Calu3 (cell line): ENCODE measurements around the gene STAG2. TPM values are rescaled to one million over a fixed set of nuclear protein-coding genes. Genes with fewer than 3 reads are reported as not detected.

Source experiments
- BruUV-seq: library from RNA; stranded (reverse); fragments of 400-500 nt; replicated peaks from 2 replicates; lab custom pipeline; 2021; lab: Mats Ljungman, UMichigan
- CTCF ChIA-PET: fragments of 300-600 bp; sonication (Branson Sonifier 250); formaldehyde crosslinking; loops from one replicate; lab custom pipeline; 2022; ENCODE audit warnings: antibody characterized with exemption; lab: Charles Lee
- DNase-seq: peaks from one replicate; pipeline ENCODE4 v3.0.0; 2022
- H3K27ac Mint-ChIP-seq: one replicate; pipeline ENCODE4 v1.8.0; 2022; ENCODE audit warnings: mixed read lengths; ENCODE audit not compliant: unreplicated experiment
- H3K27me3 Mint-ChIP-seq: one replicate; pipeline ENCODE4 v1.8.0; 2022; ENCODE audit warnings: mixed read lengths; ENCODE audit not compliant: unreplicated experiment
- H3K36me3 Mint-ChIP-seq: one replicate; pipeline ENCODE4 v1.8.0; 2022; ENCODE audit warnings: mild to moderate bottlenecking, moderate library complexity, mixed read lengths; ENCODE audit not compliant: insufficient read depth, unreplicated experiment
- H3K4me1 Mint-ChIP-seq: one replicate; pipeline ENCODE4 v1.8.0; 2022; ENCODE audit warnings: mild to moderate bottlenecking, low read depth, mixed read lengths; ENCODE audit not compliant: unreplicated experiment
- H3K4me3 Mint-ChIP-seq: one replicate; pipeline ENCODE4 v1.8.0; 2022; ENCODE audit warnings: mild to moderate bottlenecking, low read depth, moderate library complexity, mixed read lengths; ENCODE audit not compliant: unreplicated experiment
- H3K9me3 Mint-ChIP-seq: one replicate; pipeline ENCODE4 v1.8.0; 2022; ENCODE audit warnings: low read depth, mixed read lengths; ENCODE audit not compliant: unreplicated experiment
- CTCF ChIP-seq: fragments of 200-600 bp; IDR thresholded peaks from one replicate; pipeline ENCODE4 v1.8.0; 2022; ENCODE audit warnings: antibody characterized with exemption; ENCODE audit not compliant: unreplicated experiment
- intact Hi-C: fragments of 100-400 bp; cut with micrococcal nuclease; formaldehyde crosslinking; loops from one replicate; pipeline ENCODE4 v1.10.0; 2022; ENCODE audit not compliant: unreplicated experiment
- total RNA-seq: library from RNA; stranded (reverse); gene quantifications from 2 replicates; pipeline ENCODE4 v1.2.3, GENCODE V29; 2022

Gene STAG2
- total RNA-seq, 1 experiment from 2014 or later, result 79.6 TPM

DNA sequence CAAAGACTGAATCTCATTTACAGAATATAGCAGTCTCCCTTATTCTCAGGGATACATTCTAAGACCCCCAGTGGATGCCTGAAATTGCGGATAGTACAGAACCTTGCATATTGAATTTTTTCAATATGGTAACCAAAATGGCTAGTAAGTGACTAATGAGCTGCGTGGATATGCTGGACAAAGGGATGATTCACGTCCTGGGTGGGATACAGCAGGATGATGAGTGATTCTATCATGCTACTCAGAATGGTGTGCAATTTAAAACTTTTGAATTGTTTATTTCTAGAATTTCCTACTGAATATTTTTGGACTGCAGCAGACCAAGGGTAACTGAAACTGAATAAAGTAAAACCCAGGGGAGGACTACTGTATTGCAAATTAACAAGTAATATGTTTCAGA is 66.7 kb downstream of the STAG2 start:
- no peak overlapping the region for H3K27ac Mint-ChIP-seq
- CTCF ChIA-PET, result no interaction called here
- no peak for TF ChIP-seq CTCF
- no peaks in the 10 kb centered on the region for H3K27me3 Mint-ChIP-seq
- no peaks in the 10 kb centered on the region for H3K36me3 Mint-ChIP-seq
- BruUV-seq, result no TSS peak
- H3K4me3 Mint-ChIP-seq, result no peak overlapping the region
- DNase-seq, result no peak
- H3K4me1 Mint-ChIP-seq, result no peaks in the 10 kb centered on the region
- no peaks in the 10 kb centered on the region for H3K9me3 Mint-ChIP-seq
- intact Hi-C loops, result no loop called here

DNA sequence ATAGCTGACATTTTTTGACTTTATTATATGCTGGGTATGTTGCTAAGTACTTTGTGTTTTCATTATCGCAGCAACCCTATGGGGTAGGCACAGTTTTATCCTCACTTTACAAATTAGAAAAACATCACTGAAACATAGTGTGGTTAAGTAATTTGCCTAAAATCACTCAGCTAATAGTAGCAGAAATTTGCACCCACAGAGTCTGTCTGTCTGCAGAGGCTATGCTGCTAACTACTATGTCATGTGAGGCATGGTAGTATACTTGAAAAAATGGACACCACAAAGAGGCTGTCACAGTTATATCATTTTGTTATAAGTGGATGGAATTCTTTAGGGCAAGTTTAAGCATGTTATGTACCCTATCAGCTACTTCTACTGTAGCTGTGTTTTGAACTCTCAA is 69.0 kb downstream of the STAG2 start:
- CTCF ChIA-PET, result no interaction called here
- intact Hi-C loops, result no loop called here
- H3K27me3 Mint-ChIP-seq, result no peaks in the 10 kb centered on the region
- DNase-seq, result no peak
- H3K9me3 Mint-ChIP-seq, result no peaks in the 10 kb centered on the region
- no peak overlapping the region for H3K27ac Mint-ChIP-seq
- H3K4me3 Mint-ChIP-seq, result no peak overlapping the region
- H3K36me3 Mint-ChIP-seq, result no peaks in the 10 kb centered on the region
- BruUV-seq, result no TSS peak
- no peaks in the 10 kb centered on the region for H3K4me1 Mint-ChIP-seq
- no peak for TF ChIP-seq CTCF

GRCh38 chrX:124033821-124034220 is 72.3 kb downstream of the STAG2 start:
- no peak overlapping the region for H3K4me3 Mint-ChIP-seq
- no peaks in the 10 kb centered on the region for H3K4me1 Mint-ChIP-seq
- BruUV-seq, result no TSS peak
- no peak overlapping the region for H3K27ac Mint-ChIP-seq
- DNase-seq, result no peak
- CTCF ChIA-PET, result no interaction called here
- TF ChIP-seq CTCF, result no peak
- no peaks in the 10 kb centered on the region for H3K27me3 Mint-ChIP-seq
- no peaks in the 10 kb centered on the region for H3K9me3 Mint-ChIP-seq
- intact Hi-C loops, result no loop called here
- peaks cover 7% of the 10 kb centered on the region for H3K36me3 Mint-ChIP-seq

DNA sequence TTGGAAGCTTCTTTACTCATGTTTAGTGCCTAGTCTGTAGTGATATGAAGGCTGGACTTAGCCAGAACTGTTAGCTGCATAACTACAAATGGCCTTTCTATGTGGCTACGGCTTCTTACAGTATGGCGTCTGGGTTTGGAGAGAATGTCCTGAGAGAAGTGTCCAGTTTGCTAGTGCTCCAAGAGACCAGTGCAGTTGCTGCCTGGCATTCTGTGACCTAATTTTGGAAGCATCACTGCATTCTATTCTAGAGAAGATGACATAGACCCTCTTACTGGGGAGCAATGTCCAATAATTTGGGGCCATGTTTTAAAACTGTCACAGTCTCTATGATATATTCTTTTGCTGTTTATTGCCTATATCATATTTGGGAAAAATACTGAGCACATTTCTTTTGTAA is 74.2 kb downstream of the STAG2 start:
- H3K9me3 Mint-ChIP-seq, result no peaks in the 10 kb centered on the region
- no peak for DNase-seq
- H3K4me1 Mint-ChIP-seq, result no peaks in the 10 kb centered on the region
- intact Hi-C loops, result no loop called here
- no TSS peak for BruUV-seq
- no peaks in the 10 kb centered on the region for H3K27me3 Mint-ChIP-seq
- no peak for TF ChIP-seq CTCF
- CTCF ChIA-PET, result no interaction called here
- no peak overlapping the region for H3K4me3 Mint-ChIP-seq
- no peak overlapping the region for H3K27ac Mint-ChIP-seq
- peaks cover 7% of the 10 kb centered on the region for H3K36me3 Mint-ChIP-seq
